Tongue (tissue), 2 donors: ENCODE measurements around the gene CUL1. TPM values are rescaled to one million over a fixed set of nuclear protein-coding genes. Genes with fewer than 3 reads are reported as not detected.

Experiments
- DNase-seq: peaks from one replicate; pipeline ENCODE4 v3.0.0-alpha.2; 2015
- total RNA-seq: library from RNA; depleted of rRNA; stranded (reverse); fragments of >200 nt; gene quantifications from one replicate; pipeline ENCODE4 v1.2.3, GENCODE V29; 2014

The CUL1 gene
- total RNA-seq, 1 donor from 2014 or later = 64.5 TPM

- DNase-seq = no peak
These were observed 105.9 kb downstream of the CUL1 start for GRCh38 chr7:148804343-148805235.

GRCh38 chr7:148806187-148806586, 107.5 kb downstream of the CUL1 start:
- no peak for DNase-seq

GRCh38 chr7:148807436-148807835, 108.7 kb downstream of the CUL1 start:
- peak; percentile 32 for DNase-seq

GRCh38 chr7:148809856-148810255, 111.2 kb downstream of the CUL1 start:
- DNase-seq = peak; percentile 14

GRCh38 chr7:148811892-148812291, 113.2 kb downstream of the CUL1 start:
- DNase-seq = no peak

GRCh38 chr7:148813890-148814289, 115.2 kb downstream of the CUL1 start:
- DNase-seq = no peak

- no peak for DNase-seq
These were observed 116.3 kb downstream of the CUL1 start for GRCh38 chr7:148814922-148815559.

- no peak for DNase-seq
These were observed 116.9 kb downstream of the CUL1 start for GRCh38 chr7:148815612-148816011.

- DNase-seq = no peak
These were observed 121.1 kb downstream of the CUL1 start for GRCh38 chr7:148819697-148820360.

GRCh38 chr7:148821422-148821821, 122.7 kb downstream of the CUL1 start:
- no peak for DNase-seq

GRCh38 chr7:148824864-148825263, 126.2 kb downstream of the CUL1 start:
- no peak for DNase-seq

- DNase-seq = no peak
These were observed 126.6 kb downstream of the CUL1 start for GRCh38 chr7:148825338-148825737.

- DNase-seq = no peak
These were observed 130.3 kb downstream of the CUL1 start for GRCh38 chr7:148828965-148829364.

- DNase-seq = no peak
These were observed 132.4 kb downstream of the CUL1 start for GRCh38 chr7:148830897-148831692.

GRCh38 chr7:148831782-148832181, 133.1 kb downstream of the CUL1 start:
- no peak for DNase-seq

GRCh38 chr7:148834605-148835004, 135.9 kb downstream of the CUL1 start:
- no peak for DNase-seq

- DNase-seq = no peak
These were observed 137.2 kb downstream of the CUL1 start for GRCh38 chr7:148835854-148836253.

- DNase-seq = no peak
These were observed 140.2 kb downstream of the CUL1 start for GRCh38 chr7:148838905-148839304.

- peak; percentile 13 for DNase-seq
These were observed 149.4 kb downstream of the CUL1 start for GRCh38 chr7:148847815-148848734.

GRCh38 chr7:148849393-148850098, 150.8 kb downstream of the CUL1 start:
- DNase-seq = no peak
